ENCODE measurements around the gene CAP2.

GRCh38 chr6:17416806-17417205 lies 23.4 kb downstream of the CAP2 start:
- TF ChIP-seq POLR2A (IDR thresholded peaks at IDR 0.05; ENCODE audit: low read length) = no peak
- no peak for TF ChIP-seq GATA1 (IDR thresholded peaks at IDR 0.05; ENCODE audit: low read depth, low read length)

Data from erythroblast (primary cell).